ENCODE results near the gene UBQLN3. TPM values are rescaled to one million over a fixed set of nuclear protein-coding genes. Genes with fewer than 3 reads are reported as not detected.

Gene UBQLN3
- not detected in 2 replicates for total RNA-seq

DNA sequence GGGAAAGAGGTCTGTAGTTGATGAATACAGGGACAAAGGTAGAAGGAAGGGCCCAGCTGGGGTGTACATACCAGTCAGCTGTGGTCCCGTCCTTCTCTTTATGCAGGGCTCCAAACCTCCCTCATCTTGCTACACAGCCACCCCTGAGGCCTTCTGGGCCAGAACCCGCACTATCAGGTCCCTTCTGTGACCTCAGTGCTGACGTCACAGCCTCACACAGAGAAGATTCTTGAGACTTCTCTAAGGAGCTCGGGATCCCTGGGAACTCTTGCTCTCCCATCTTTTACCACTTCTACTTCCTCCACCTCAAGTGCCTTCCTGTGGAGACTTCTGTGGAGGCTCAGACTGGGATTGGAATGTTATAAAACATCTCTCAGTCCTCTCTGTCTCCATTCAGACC lies at the start of gene UBQLN3:
Gene UBQLN3, minus strand, starts transcription at position 155 of the 400 bp plus-strand sequence. CDS start 399 bp downstream, outside the sequence.

GRCh38 chr11:5548440-5548839 lies 38.7 kb upstream of the UBQLN3 start, which contains the start of gene OR52H1:
OR52H1 (minus strand) TSS chr11:5548540; CDS start chr11:5545505, 3,035 bp downstream.

GRCh38 chr11:5516599-5516998 lies 6.8 kb upstream of the UBQLN3 start, which contains the start of gene UBQLNL:
UBQLNL (minus strand) TSS chr11:5516699; CDS start chr11:5516441, 258 bp downstream.

GRCh38 chr11:5488385-5488784 lies 21.4 kb downstream of the UBQLN3 start, which contains the start of gene OR52D1:
OR52D1 (plus strand) TSS chr11:5488685; CDS start chr11:5488707, 22 bp downstream.

Other genes starting within 250 kb of the UBQLN3 start
- gene HBE1, start 240.0 kb downstream of the UBQLN3 start, total RNA-seq: not detected in 2 replicates
- gene OR51B4, start 208.0 kb downstream of the UBQLN3 start, total RNA-seq: not detected in 2 replicates
- not detected in 2 replicates for gene OR51B2, start 185.7 kb downstream of the UBQLN3 start, total RNA-seq
- gene OR51B5, start 166.4 kb downstream of the UBQLN3 start, total RNA-seq: not detected in 2 replicates
- not detected in 2 replicates for gene OR51B6, start 158.4 kb downstream of the UBQLN3 start, total RNA-seq
- gene OR51M1, start 126.1 kb downstream of the UBQLN3 start, total RNA-seq: not detected in 2 replicates
- gene OR51Q1, start 87.8 kb downstream of the UBQLN3 start, total RNA-seq: not detected in 2 replicates
- not detected in 2 replicates for gene OR51I1, start 68.4 kb downstream of the UBQLN3 start, total RNA-seq
- not detected in 2 replicates for gene OR51I2, start 60.6 kb downstream of the UBQLN3 start, total RNA-seq
- gene OR52D1, start 21.3 kb downstream of the UBQLN3 start, total RNA-seq: not detected in 2 replicates
- not detected in 2 replicates for gene UBQLNL, start 6.7 kb upstream of the UBQLN3 start, total RNA-seq
- not detected in 2 replicates for gene OR52H1, start 38.6 kb upstream of the UBQLN3 start, total RNA-seq
- not detected in 2 replicates for gene OR52B6, start 70.9 kb upstream of the UBQLN3 start, total RNA-seq
- 0.97 and 2.4 TPM in 2 replicates for gene TRIM6, start 86.7 kb upstream of the UBQLN3 start, total RNA-seq
- 5.8 and 26.4 TPM in 2 replicates for gene TRIM34, start 115.0 kb upstream of the UBQLN3 start, total RNA-seq
- 84.8 and 97.6 TPM in 2 replicates for gene TRIM5, start 175.1 kb upstream of the UBQLN3 start, total RNA-seq
- gene TRIM22, start 179.8 kb upstream of the UBQLN3 start, total RNA-seq: 89.6 and 196 TPM in 2 replicates
- not detected in 2 replicates for gene OR56B1, start 226.5 kb upstream of the UBQLN3 start, total RNA-seq
- not detected in 2 replicates for gene OR52N4, start 244.3 kb upstream of the UBQLN3 start, total RNA-seq